GM18519 (cell line): ENCODE results near the gene TMEM242.
A peak's percentile ranks its signal among the peaks of the same experiment; 100 is the strongest.

Experiments used
- ATAC-seq: cut with Tn5 transposase; IDR thresholded peaks from one replicate; pipeline ENCODE4 v1.9.1; 2021; ENCODE audit warnings: mild to moderate bottlenecking, moderate library complexity; ENCODE audit not compliant: unreplicated experiment, low FRiP score

TMEM242 gene

DNA sequence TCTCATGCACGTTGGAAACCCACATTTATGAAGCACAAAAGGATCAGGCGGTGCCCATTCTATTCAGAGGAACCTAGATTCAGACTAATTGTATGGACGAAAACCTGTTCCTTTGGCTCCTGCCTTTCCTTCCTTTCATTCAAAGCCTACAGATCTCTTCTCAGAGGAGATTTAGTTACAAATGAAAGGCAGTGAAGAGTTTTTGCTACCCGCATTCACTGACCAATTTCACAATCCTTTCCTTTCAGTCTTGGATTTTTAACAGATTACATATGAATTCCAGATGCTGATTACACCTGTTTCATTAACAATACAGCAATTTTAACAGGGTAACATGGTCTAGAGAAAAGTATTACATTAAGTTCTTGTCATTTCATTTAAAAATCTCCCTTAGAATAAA is 32.0 kb downstream of the TMEM242 start:
- ATAC-seq = no peak

DNA sequence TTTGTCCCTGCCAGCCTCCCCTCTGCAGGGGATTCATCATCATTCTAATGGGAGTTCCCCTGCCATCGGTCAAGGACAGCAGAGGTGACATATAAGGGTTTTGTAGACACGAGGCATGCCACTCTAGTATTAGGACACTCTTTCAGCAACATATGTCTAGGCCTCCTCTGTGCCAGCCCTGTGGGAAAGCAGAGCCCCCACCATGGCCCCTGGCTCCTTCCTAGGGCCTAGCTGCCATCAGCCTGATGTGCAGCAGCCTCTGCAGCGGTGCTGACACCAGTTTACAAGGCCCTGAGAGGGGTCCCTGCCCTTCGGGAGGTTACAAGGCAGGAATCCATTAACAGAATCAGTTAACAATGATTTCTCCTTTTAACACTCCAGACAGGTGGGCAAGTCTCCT is 32.5 kb downstream of the TMEM242 start:
- no peak for ATAC-seq

GRCh38 chr6:157289764-157290163 is 33.6 kb downstream of the TMEM242 start:
- ATAC-seq = no peak

DNA sequence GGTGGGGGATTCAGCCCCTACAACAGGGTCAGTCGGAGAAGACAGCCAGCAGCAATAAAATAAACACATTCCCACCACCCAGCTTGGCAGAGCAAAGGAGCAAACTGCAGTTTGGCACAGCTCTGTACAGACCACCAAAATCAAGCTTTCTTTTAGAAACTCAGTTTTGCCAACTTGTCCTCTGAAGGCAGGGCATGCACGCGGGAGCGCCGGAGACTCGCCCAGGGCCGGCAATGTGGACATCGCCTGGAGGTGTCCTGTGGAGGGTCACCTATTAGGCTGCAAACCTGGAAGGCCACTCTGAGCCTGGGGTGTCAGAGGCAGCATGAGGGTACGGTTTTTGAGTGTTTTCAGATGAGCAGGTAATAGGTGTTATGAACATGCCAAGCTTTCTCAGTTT is 34.7 kb downstream of the TMEM242 start:
- no peak for ATAC-seq

- ATAC-seq = no peak
Observed at GRCh38 chr6:157287923-157288322, 35.4 kb downstream of the TMEM242 start.

- ATAC-seq = no peak
Observed at GRCh38 chr6:157287247-157287850, 36.0 kb downstream of the TMEM242 start.

- no peak for ATAC-seq
Observed at GRCh38 chr6:157285422-157285779, 37.9 kb downstream of the TMEM242 start.

- ATAC-seq = no peak
Observed at GRCh38 chr6:157284738-157285421, 38.4 kb downstream of the TMEM242 start.

DNA sequence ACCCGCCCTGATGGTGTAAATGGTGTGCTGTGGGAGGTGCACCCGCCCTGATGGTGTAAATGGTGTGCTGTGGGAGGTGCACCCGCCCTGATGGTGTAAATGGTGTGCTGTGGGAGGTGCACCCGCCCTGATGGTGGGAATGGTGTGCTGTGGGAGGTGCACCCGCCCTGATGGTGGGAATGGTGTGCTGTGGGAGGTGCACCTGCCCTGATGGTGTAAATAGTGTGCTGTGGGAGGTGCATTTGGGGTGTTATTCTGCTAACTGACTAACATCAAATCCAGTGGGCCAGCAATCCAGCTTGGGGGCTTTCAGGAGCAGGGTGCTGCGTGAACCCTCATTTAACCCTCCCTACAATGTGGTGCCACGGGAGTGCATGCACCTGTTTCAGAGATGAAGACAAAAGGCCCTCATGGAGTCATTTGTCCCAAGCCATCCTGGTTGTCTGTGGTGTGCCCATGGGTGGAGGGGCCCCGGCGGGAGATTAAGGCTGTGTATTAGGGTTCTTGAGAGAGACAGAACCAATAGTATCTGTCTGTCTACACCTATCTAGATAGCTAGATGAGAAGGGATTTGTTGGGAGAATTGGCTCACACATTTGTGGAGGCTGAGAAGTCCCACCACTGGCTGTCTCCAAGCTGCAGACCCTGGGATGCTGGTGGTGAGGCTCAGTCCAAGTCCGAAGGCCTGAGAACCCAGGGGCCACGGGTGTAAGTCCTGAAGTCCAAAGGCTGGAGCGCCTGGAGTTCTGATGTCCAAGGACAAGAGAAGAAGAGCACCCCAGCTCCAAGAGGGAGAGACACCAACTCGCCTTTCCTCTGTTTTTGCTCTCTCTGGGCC is 39.2 kb downstream of the TMEM242 start:
- ATAC-seq = no peak

GRCh38 chr6:157283330-157283898 is 39.9 kb downstream of the TMEM242 start:
- no peak for ATAC-seq

GRCh38 chr6:157282284-157282683 is 41.0 kb downstream of the TMEM242 start:
- ATAC-seq = no peak

DNA sequence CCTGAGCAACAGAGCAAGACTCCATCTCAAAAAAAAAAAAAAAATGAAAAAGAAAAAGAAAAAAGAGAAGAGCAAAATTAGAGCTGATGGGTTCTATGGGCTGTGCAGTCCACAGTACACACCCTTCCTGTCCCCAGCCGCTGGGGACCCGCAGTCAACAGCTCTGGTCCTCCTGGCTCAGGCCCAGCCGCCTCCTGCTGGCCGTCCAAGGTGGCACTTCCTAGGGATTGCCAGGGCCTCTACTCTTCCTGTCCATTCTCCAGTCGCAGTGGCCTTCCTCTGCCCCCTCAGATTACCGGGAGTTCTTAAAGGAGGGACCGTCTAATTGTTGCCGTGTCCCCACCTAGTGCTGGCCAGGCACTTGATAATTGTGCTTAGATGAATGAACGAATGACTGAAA is 41.7 kb downstream of the TMEM242 start:
- no peak for ATAC-seq

- ATAC-seq = no peak
Observed at GRCh38 chr6:157280947-157281346, 42.4 kb downstream of the TMEM242 start.

DNA sequence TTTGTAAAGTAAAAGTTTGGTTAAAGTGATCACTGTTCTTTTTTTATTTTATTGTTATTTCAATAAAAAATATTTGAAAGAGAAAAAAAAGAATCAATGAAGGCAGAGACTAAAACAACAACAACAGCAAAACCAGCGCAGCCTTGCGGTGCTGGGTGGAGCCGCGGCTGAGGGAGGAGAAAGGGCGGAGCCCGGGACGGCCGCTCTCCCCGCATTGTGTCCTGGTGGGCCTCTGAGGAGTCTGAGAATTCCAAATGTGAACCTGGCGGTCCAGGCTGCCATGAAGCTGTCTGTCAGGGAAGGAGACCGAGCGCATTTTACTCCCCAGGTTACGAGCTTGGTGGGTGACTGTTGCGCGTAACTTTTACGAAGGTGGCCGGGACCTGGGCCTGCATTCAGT is 43.2 kb downstream of the TMEM242 start:
- no peak for ATAC-seq

- ATAC-seq = no peak
Observed at GRCh38 chr6:157278171-157278570, 45.1 kb downstream of the TMEM242 start.

DNA sequence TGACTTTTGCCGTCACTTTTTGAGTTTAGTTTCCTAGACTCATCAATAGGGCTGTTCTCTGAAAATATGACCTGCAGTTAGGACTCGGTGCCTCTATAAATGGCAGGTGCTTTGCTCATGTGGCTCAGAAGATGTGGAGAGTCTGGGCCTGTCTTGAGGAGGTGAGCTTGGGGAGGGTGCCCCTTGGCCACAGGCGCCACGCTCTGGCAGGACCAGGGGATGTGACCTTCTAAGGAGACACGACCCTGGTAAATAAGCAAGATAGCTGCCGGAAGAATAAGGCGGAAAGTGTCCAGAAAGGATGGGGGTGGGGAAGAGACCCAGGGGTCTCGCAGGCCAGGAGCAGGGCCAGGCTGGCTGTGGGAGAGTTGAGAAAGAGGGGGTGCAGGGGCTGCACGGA is 46.6 kb downstream of the TMEM242 start:
- ATAC-seq = no peak

DNA sequence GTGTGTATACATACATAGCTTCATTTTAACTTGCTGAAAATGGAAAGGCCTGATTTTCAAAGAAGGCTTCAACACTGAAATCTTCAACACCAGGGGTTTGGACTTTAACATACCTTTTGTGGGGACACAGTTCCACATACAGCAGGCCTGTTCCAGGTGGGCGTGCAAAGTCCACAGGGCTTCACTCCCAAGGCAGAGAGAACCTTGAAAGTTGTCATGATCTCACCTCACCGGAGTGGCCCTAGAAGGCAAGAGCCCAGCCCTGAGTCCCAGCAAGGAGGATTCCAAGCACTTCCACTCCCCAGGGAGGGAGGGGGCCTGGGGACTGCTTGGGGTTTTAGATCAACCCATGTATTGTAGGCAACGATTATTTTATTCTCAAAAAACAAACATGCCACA is 47.2 kb downstream of the TMEM242 start:
- no peak for ATAC-seq

GRCh38 chr6:157274471-157275226 is 48.7 kb downstream of the TMEM242 start:
- peak; percentile 85 for ATAC-seq

- ATAC-seq = peak; percentile 36
Observed at GRCh38 chr6:157273756-157274470, 49.4 kb downstream of the TMEM242 start.
